HepG2 (cell line): ENCODE results near the gene TTPAL. TPM values are rescaled to one million over a fixed set of nuclear protein-coding genes. Genes with fewer than 3 reads are reported as not detected.

Source experiments
- ADNP ChIP-seq: sonication (generic); formaldehyde crosslinking; IDR thresholded peaks from 2 replicates; pipeline ENCODE4 v1.4.0; 2020; ENCODE audit warnings: missing genetic modification reagents
- HMGXB4 ChIP-seq, 2 experiments: sonication (generic) in 1 of 2; formaldehyde crosslinking in 1 of 2; IDR thresholded peaks; 2 replicates each; pipeline versions ENCODE4 v1.4.0 to v1.6.1; 2018 to 2020; ENCODE audit warnings: missing genetic modification reagents in 2 of 2, borderline replicate concordance in 1 of 2, low read depth in 1 of 2, mild to moderate bottlenecking in 1 of 2, missing biosample characterization in 1 of 2
- NFKB2 ChIP-seq: sonication (generic); formaldehyde crosslinking; IDR thresholded peaks from 2 replicates; pipeline ENCODE4 v1.4.0; 2020; ENCODE audit warnings: missing genetic modification reagents, borderline replicate concordance
- PAX8 ChIP-seq: sonication (generic); formaldehyde crosslinking; IDR thresholded peaks from 2 replicates; pipeline ENCODE4 v1.8.0; 2022; ENCODE audit warnings: mild to moderate bottlenecking, missing genetic modification reagents, borderline replicate concordance
- PITX1 ChIP-seq: sonication (generic); formaldehyde crosslinking; IDR thresholded peaks from 2 replicates; pipeline ENCODE4 v1.5.1; 2020; ENCODE audit warnings: mild to moderate bottlenecking, missing genetic modification reagents
- PRDM15 ChIP-seq: sonication (generic); formaldehyde crosslinking; IDR thresholded peaks from 2 replicates; pipeline ENCODE4 v1.4.0; 2020; ENCODE audit warnings: missing genetic modification reagents
- RELA ChIP-seq: sonication (generic); formaldehyde crosslinking; IDR thresholded peaks from 2 replicates; pipeline ENCODE4 v1.4.0; 2020; ENCODE audit warnings: missing genetic modification reagents
- STAT5B ChIP-seq: sonication (generic); formaldehyde crosslinking; IDR thresholded peaks from 2 replicates; pipeline ENCODE4 v1.4.0; 2020; ENCODE audit warnings: missing genetic modification reagents
- ZBTB20 ChIP-seq: sonication (generic); formaldehyde crosslinking; IDR thresholded peaks from 2 replicates; pipeline ENCODE4 v1.8.1; 2023; ENCODE audit warnings: missing genetic modification reagents, low read depth, mild to moderate bottlenecking, borderline replicate concordance
- ZEB1 ChIP-seq: IDR thresholded peaks from 2 replicates; pipeline ENCODE4 v1.6.1; 2012; ENCODE audit warnings: mild to moderate bottlenecking, low read depth, inconsistent platforms; ENCODE audit not compliant: insufficient replicate concordance
- ZFP36 ChIP-seq: fragments of 150-350 bp; IDR thresholded peaks from 2 replicates; pipeline ENCODE4 v1.6.1; 2018; ENCODE audit warnings: borderline replicate concordance, low read length, low read depth; ENCODE audit not compliant: partially characterized antibody
- ZMYM2 ChIP-seq: sonication (generic); formaldehyde crosslinking; IDR thresholded peaks from 2 replicates; pipeline ENCODE4 v1.8.0; 2022; ENCODE audit warnings: mild to moderate bottlenecking, missing genetic modification reagents
- ZNF101 ChIP-seq: sonication (generic); formaldehyde crosslinking; IDR thresholded peaks from 2 replicates; pipeline ENCODE4 v1.4.0; 2020; ENCODE audit warnings: mild to moderate bottlenecking, low read depth, missing genetic modification reagents, borderline replicate concordance
- ZNF205 ChIP-seq: IDR thresholded peaks from 2 replicates; pipeline ENCODE4 v1.6.1; 2018; ENCODE audit warnings: missing biosample characterization, missing genetic modification reagents
- ZNF232 ChIP-seq: sonication (generic); formaldehyde crosslinking; IDR thresholded peaks from 2 replicates; pipeline ENCODE4 v1.4.0; 2020; ENCODE audit warnings: missing genetic modification reagents, borderline replicate concordance
- ZNF3 ChIP-seq: IDR thresholded peaks from 2 replicates; pipeline ENCODE4 v1.7.0; 2017; ENCODE audit warnings: inconsistent platforms
- ZNF605 ChIP-seq: sonication (generic); formaldehyde crosslinking; IDR thresholded peaks from 2 replicates; pipeline ENCODE4 v1.8.0; 2022; ENCODE audit warnings: mild to moderate bottlenecking, missing genetic modification reagents
- ZNF614 ChIP-seq: IDR thresholded peaks from 2 replicates; pipeline ENCODE4 v1.6.1; 2018; ENCODE audit warnings: missing biosample characterization, missing genetic modification reagents, inconsistent platforms, borderline replicate concordance
- ZNF7 ChIP-seq: IDR thresholded peaks from 2 replicates; pipeline ENCODE4 v1.6.1; 2016; ENCODE audit warnings: missing biosample characterization, missing genetic modification reagents
- ZNF879 ChIP-seq: sonication (generic); formaldehyde crosslinking; IDR thresholded peaks from 2 replicates; pipeline ENCODE4 v1.8.1; 2023; ENCODE audit warnings: missing genetic modification reagents
- ZSCAN25 ChIP-seq: sonication (generic); formaldehyde crosslinking; IDR thresholded peaks from 2 replicates; pipeline ENCODE4 v1.8.0; 2022; ENCODE audit warnings: mild to moderate bottlenecking, missing genetic modification reagents
- polyA plus RNA-seq, 8 experiments: library from polyadenylated mRNA; depleted of rRNA in 3 of 8; stranded (reverse) in 7 of 8; unstranded in 1 of 8; fragments of >200 nt; fragmentation: Illumina TruSeq in 4 of 8; extraction: Trizol in 4 of 8; gene quantifications; 2 replicates each; pipeline versions ENCODE4 v1.2.1 to v1.2.3, GENCODE V29; 2011 to 2016; ENCODE audit warnings: low read depth in 4 of 8, missing spikeins in 1 of 8, mixed read lengths in 1 of 8; ENCODE audit not compliant: insufficient read depth in 1 of 8
- total RNA-seq, 5 experiments: library from RNA; depleted of rRNA; stranded (reverse); fragments of >200 nt; fragmentation: Illumina TruSeq; extraction: Trizol; gene quantifications; 2 replicates each; pipeline ENCODE4 v1.2.3, GENCODE V29; 2016; ENCODE audit warnings: low read depth in 1 of 5

The TTPAL gene
- total and polyA plus RNA-seq, 2 of the 13 experiments (the other 11 are each of a cell fraction or from before 2014, with no cell fraction given), result 4.3 to 18.8 TPM

DNA sequence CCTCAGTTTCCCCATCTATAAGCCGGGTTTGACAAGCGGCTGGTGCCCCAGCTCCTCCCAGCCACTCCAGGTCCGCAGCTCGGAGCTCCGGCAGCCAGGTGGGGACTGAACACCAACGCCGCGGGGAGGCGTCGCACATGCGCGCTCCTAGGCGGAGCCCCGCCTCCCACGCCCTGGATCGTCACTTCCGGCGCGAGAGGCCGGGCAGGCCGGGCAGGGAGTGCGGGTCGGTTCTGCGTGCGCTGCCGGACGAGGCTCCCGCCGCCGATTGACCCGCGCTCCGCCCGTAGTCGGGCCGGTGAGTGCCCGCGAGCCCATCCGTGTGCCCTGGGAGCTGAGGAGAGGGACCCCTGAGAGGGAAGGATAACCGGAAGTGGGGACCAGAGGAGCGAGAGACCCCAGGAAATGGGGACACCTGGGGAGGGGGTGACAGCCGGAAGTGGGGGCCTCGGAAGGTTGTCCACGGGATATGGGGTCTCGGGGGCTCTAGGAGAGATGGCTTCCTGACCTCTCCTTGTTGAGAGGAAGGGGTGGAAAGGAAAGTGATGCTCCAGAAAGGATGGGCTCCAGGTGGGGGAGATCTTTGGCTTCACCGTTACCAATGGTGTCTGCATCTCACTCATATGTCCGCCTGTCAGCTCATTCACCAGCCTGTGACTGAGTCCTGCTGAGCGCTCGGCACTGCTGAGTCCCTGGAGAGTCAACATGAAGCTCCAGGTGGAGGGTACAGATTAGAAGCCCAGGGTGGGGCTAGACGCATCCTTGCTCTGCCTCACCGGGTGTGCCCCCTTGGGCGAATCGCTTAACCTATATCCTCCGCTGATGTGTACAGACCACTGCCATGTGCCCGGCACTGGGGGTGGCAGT, at the start of gene TTPAL (continued):
- TF ChIP-seq ZFP36 (no peak), ZSCAN25 (CRISPR knock-in tag) (peak; percentile 91), ADNP (CRISPR knock-in tag) (0 out of 2 replicates have a peak, but pooled peaks have one; percentile 51), RELA (CRISPR knock-in tag) (peak; percentile 95), ZMYM2 (CRISPR knock-in tag) (no peak), ZBTB20 (no peak), PAX8 (CRISPR knock-in tag) (peak; percentile 84; the same call in 1 of the 2 replicates), ZNF605 (CRISPR knock-in tag) (peak; percentile 94), PITX1 (CRISPR knock-in tag) (peak; percentile 52; the same call in 1 of the 2 replicates), ZNF205 (CRISPR knock-in tag) (peak; percentile 96), ZNF879 (CRISPR knock-in tag) (no peak; the same call in 1 of the 2 replicates), NFKB2 (peak; percentile 94), HMGXB4 (CRISPR knock-in tag; IDR thresholded peaks at IDR 0.05; ENCODE audit: borderline replicate concordance in 1 of 2, low read depth in 1 of 2) (peak; percentile 95 to 98), ZNF232 (no peak; the same call in none of the 2 replicates), ZNF101 (CRISPR knock-in tag) (no peak), ZNF7 (CRISPR knock-in tag) (peak; percentile 31), ZEB1 (peak; percentile 73), ZNF3 (CRISPR knock-in tag) (no peak; the same call in 1 of the 2 replicates), PRDM15 (peak; percentile 93), ZNF614 (no peak; the same call in 1 of the 2 replicates), STAT5B (CRISPR knock-in tag) (0 out of 2 replicates have a peak, but pooled peaks have one; percentile 1)
